SK-N-SH treated with all-trans-retinoic acid at 6 μM for 48 hours (cell line): ENCODE measurements around the gene GRK5.

ENCODE experiments used
- ARNTL ChIP-seq: fragments of 450-650 bp; formaldehyde crosslinking; IDR thresholded peaks from 2 replicates; pipeline ENCODE4 v1.5.0; 2020; ENCODE audit warnings: low read depth, mild to moderate bottlenecking, moderate library complexity, borderline replicate concordance
- CREB5 ChIP-seq: fragments of 250-450 bp; sonication (Bioruptor Pico); IDR thresholded peaks from 2 replicates; pipeline ENCODE4 v1.5.1; 2020; ENCODE audit warnings: low read depth, mild to moderate bottlenecking, moderate library complexity
- OSR1 ChIP-seq: fragments of 250-450 bp; sonication (Bioruptor Pico); IDR thresholded peaks from 2 replicates; pipeline ENCODE4 v1.8.0; 2022; ENCODE audit warnings: moderate library complexity, mild to moderate bottlenecking, inconsistent platforms
- PATZ1 ChIP-seq: fragments of 250-450 bp; sonication (Bioruptor Pico); IDR thresholded peaks from 2 replicates; pipeline ENCODE4 v1.8.0; 2020; ENCODE audit warnings: mild to moderate bottlenecking, moderate library complexity, borderline replicate concordance
- RARB ChIP-seq: fragments of 250-450 bp; sonication (Bioruptor Pico); IDR thresholded peaks from 2 replicates; pipeline ENCODE4 v1.8.0; 2021; ENCODE audit warnings: mild to moderate bottlenecking, moderate library complexity
- TCF4 ChIP-seq: fragments of 250-450 bp; sonication (Bioruptor Pico); IDR thresholded peaks from 2 replicates; pipeline ENCODE4 v1.8.0; 2021; ENCODE audit warnings: mild to moderate bottlenecking, moderate library complexity, borderline replicate concordance
- TSHZ2 ChIP-seq: fragments of 250-450 bp; sonication (Bioruptor Pico); IDR thresholded peaks from 2 replicates; pipeline ENCODE4 v1.5.0; 2020; ENCODE audit warnings: mild to moderate bottlenecking, moderate library complexity
- ZC3H10 ChIP-seq: fragments of 250-450 bp; sonication (Bioruptor Pico); IDR thresholded peaks from 2 replicates; pipeline ENCODE4 v1.5.1; 2021; ENCODE audit warnings: mild to moderate bottlenecking, moderate library complexity
- ZFP3 ChIP-seq: fragments of 250-450 bp; sonication (Bioruptor Pico); IDR thresholded peaks from 2 replicates; pipeline ENCODE4 v1.5.0; 2020; ENCODE audit warnings: mild to moderate bottlenecking, moderate library complexity
- ZFP30 ChIP-seq: fragments of 450-650 bp; formaldehyde crosslinking; IDR thresholded peaks from 2 replicates; pipeline ENCODE4 v1.5.0; 2022; ENCODE audit warnings: mild to moderate bottlenecking, moderate library complexity
- ZNF565 ChIP-seq: fragments of 450-650 bp; formaldehyde crosslinking; conservative IDR thresholded peaks from 2 replicates; pipeline ENCODE4 v1.5.0; 2020; ENCODE audit warnings: low read depth, mild to moderate bottlenecking, moderate library complexity
- ZNF8 ChIP-seq: fragments of 450-650 bp; formaldehyde crosslinking; IDR thresholded peaks from 2 replicates; pipeline ENCODE4 v1.5.0; 2020; ENCODE audit warnings: mild to moderate bottlenecking, moderate library complexity

- TF ChIP-seq TSHZ2 (CRISPR knock-in tag): no peak
- TF ChIP-seq TCF4 (CRISPR knock-in tag): no peak
- no peak for TF ChIP-seq RARB (CRISPR knock-in tag)
- TF ChIP-seq ARNTL (CRISPR knock-in tag): no peak
- no peak for TF ChIP-seq CREB5
- no peak for TF ChIP-seq ZNF565 (CRISPR knock-in tag)
- no peak for TF ChIP-seq ZC3H10 (CRISPR knock-in tag)
- no peak for TF ChIP-seq PATZ1
- no peak for TF ChIP-seq OSR1 (CRISPR knock-in tag)
- TF ChIP-seq ZNF8: no peak
- TF ChIP-seq ZFP30 (CRISPR knock-in tag): no peak
- TF ChIP-seq ZFP3: no peak
Observed at GRCh38 chr10:119444866-119445265, 237.5 kb downstream of the GRK5 start.
